ENCODE data around the gene STIL.

DNA sequence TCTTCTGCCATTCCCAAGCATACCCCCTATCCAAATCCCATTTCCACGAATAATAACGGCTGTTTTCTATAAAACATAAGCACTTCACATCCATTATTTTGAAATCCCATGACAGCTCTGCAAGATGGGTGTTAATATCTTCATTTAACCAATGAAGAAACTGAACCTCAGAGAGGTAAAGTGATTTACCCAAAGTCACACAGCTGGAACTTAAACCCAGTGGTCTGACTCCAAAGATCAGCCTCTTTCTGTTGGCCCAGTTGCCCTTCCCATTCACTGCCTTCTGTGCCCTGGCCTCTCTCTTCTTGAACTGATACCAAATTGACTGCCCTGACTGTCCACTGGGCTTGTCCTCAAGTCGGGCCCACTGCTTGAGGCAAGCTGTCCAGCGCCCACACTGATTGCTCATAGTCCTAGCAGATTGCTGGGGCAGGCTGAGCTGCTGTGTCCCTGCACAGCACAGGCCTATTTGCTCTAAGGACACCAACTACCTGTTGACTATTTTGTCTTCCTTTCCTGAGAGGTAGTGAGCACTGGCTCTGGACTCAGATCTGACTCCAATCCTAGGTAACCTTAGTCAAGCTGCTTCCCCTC, 101.2 kb downstream of the STIL start:
- TF ChIP-seq TCF12 (IDR thresholded peaks at IDR 0.05; ENCODE audit: low read depth) (no peak), EP300 (IDR thresholded peaks at IDR 0.05; ENCODE audit: borderline replicate concordance) (no peak), FOXM1 (IDR thresholded peaks at IDR 0.05; ENCODE audit: borderline replicate concordance, low read depth) (no peak), RAD21 (IDR thresholded peaks at IDR 0.05; ENCODE audit: low read depth) (no peak), CREB1 (IDR thresholded peaks at IDR 0.05; ENCODE audit: low read depth) (no peak), TAF1 (IDR thresholded peaks at IDR 0.05; ENCODE audit: low read depth) (no peak)
- TF ChIP-seq, protein P1, sequence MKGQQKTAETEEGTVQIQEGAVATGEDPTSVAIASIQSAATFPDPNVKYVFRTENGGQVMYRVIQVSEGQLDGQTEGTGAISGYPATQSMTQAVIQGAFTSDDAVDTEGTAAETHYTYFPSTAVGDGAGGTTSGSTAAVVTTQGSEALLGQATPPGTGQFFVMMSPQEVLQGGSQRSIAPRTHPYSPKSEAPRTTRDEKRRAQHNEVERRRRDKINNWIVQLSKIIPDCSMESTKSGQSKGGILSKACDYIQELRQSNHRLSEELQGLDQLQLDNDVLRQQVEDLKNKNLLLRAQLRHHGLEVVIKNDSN (IDR thresholded peaks at IDR 0.05): no peak
